ENCODE data around the gene IL19.

IL19 gene

GRCh38 chr1:206741142-206741701 is 29.4 kb upstream of the IL19 start:
- Histone ChIP-seq H3K36me3 (ENCODE audit: control insufficient read depth in 2 of 2, insufficient read depth in 1 of 2, low read length in 2 of 2) (no peaks in the 10 kb centered on the region), H3K27ac (ENCODE audit: extremely low read depth, low read depth, low read length) (no peak overlapping the region), H3K4me1 (ENCODE audit: control insufficient read depth, insufficient read depth, low read length) (no peaks in the 10 kb centered on the region), H3K4me3 (ENCODE audit: low read depth, low read length) (no peak overlapping the region), H3K9me3 (ENCODE audit: control insufficient read depth, insufficient read depth, low read depth, low read length) (no peaks in the 10 kb centered on the region)
- ChIA-PET POLR2A (interaction anchor here (1.1 kb wide), 1 partner anchor 168 kb away, joined by 3 read pairs; no protein-coding TSS in a partner anchor), CTCF (interaction anchor here (0.7 to 3.3 kb wide), 4 partner anchors 14 to 171 kb away, joined by 5 to 25 read pairs (median 5); no protein-coding TSS in a partner anchor)
- TF ChIP-seq SCRT2 (tag by site-specific recombination; IDR thresholded peaks at IDR 0.05), result no peak
- peak; percentile 78 for TF ChIP-seq EGR2 (tag by site-specific recombination; IDR thresholded peaks at IDR 0.05; ENCODE audit: low read depth)
- TF ChIP-seq ZFHX2 (tag by site-specific recombination; conservative IDR thresholded peaks at IDR 0.05), result peak; percentile 45; the same call in 1 of the 2 replicates

GRCh38 chr1:206742719-206743383 is 27.7 kb upstream of the IL19 start:
- TF ChIP-seq ZFHX2 (tag by site-specific recombination; conservative IDR thresholded peaks at IDR 0.05), result peak; percentile 47
- TF ChIP-seq EGR2 (tag by site-specific recombination; IDR thresholded peaks at IDR 0.05; ENCODE audit: low read depth), result peak; percentile 65; the same call in 1 of the 2 replicates
- no peak for TF ChIP-seq GLIS1 (tag by site-specific recombination; IDR thresholded peaks at IDR 0.05)
- TF ChIP-seq ZNF266 (tag by site-specific recombination; IDR thresholded peaks at IDR 0.05; ENCODE audit: low read depth), result no peak
- no peak for TF ChIP-seq ZNF18 (tag by site-specific recombination; IDR thresholded peaks at IDR 0.05)
- H3K9me3 ChIP-seq (ENCODE audit: control insufficient read depth, insufficient read depth, low read depth, low read length), result no peaks in the 10 kb centered on the region
- ChIA-PET POLR2A (no interaction called here), CTCF (interaction anchor here (1.0 to 1.6 kb wide), 4 partner anchors 8 to 170 kb away, joined by 3 to 6 read pairs (median 4); no protein-coding TSS in a partner anchor)
- H3K27ac ChIP-seq (ENCODE audit: extremely low read depth, low read depth, low read length), result no peak overlapping the region
- H3K36me3 ChIP-seq (ENCODE audit: control insufficient read depth in 2 of 2, insufficient read depth in 1 of 2, low read length in 2 of 2), result no peaks in the 10 kb centered on the region
- H3K4me1 ChIP-seq (ENCODE audit: control insufficient read depth, insufficient read depth, low read length), result no peaks in the 10 kb centered on the region
- H3K4me3 ChIP-seq (ENCODE audit: low read depth, low read length), result no peak overlapping the region

- TF ChIP-seq ZNF404 (tag by site-specific recombination; IDR thresholded peaks at IDR 0.05) (no peak), ZNF692 (tag by site-specific recombination; IDR thresholded peaks at IDR 0.05) (0 out of 2 replicates have a peak, but pooled peaks have one; percentile 13)
- H3K36me3 ChIP-seq (ENCODE audit: control insufficient read depth in 2 of 2, insufficient read depth in 1 of 2, low read length in 2 of 2), result no peaks in the 10 kb centered on the region
- H3K4me1 ChIP-seq (ENCODE audit: control insufficient read depth, insufficient read depth, low read length), result no peaks in the 10 kb centered on the region
- CTCF ChIA-PET, result interaction anchor here (0.7 to 1.1 kb wide), 4 partner anchors 10 to 339 kb away, joined by 3 to 4 read pairs (median 4); no protein-coding TSS in a partner anchor
- H3K27ac ChIP-seq (ENCODE audit: extremely low read depth, low read depth, low read length), result no peak overlapping the region
- POLR2A ChIA-PET, result no interaction called here
- no peak overlapping the region for H3K4me3 ChIP-seq (ENCODE audit: low read depth, low read length)
- no peaks in the 10 kb centered on the region for H3K9me3 ChIP-seq (ENCODE audit: control insufficient read depth, insufficient read depth, low read depth, low read length)
Observed at GRCh38 chr1:206744683-206745082, 25.9 kb upstream of the IL19 start.

- Histone ChIP-seq H3K36me3 (ENCODE audit: control insufficient read depth in 2 of 2, insufficient read depth in 1 of 2, low read length in 2 of 2) (no peaks in the 10 kb centered on the region), H3K4me1 (ENCODE audit: control insufficient read depth, insufficient read depth, low read length) (no peaks in the 10 kb centered on the region), H3K27ac (ENCODE audit: extremely low read depth, low read depth, low read length) (no peak overlapping the region), H3K9me3 (ENCODE audit: control insufficient read depth, insufficient read depth, low read depth, low read length) (no peaks in the 10 kb centered on the region), H3K4me3 (ENCODE audit: low read depth, low read length) (no peak overlapping the region)
- CTCF ChIA-PET, result interaction anchor here (0.7 to 1.2 kb wide), 3 partner anchors 11 to 189 kb away, joined by 3 to 5 read pairs (median 4); no protein-coding TSS in a partner anchor
- POLR2A ChIA-PET, result no interaction called here
- no peak for TF ChIP-seq ZSCAN4 (tag by site-specific recombination; IDR thresholded peaks at IDR 0.05)
- TF ChIP-seq ZBTB44 (tag by site-specific recombination; IDR thresholded peaks at IDR 0.05), result no peak
- TF ChIP-seq ZNF623 (tag by site-specific recombination; IDR thresholded peaks at IDR 0.05), result no peak
- TF ChIP-seq ZNF175 (tag by site-specific recombination; IDR thresholded peaks at IDR 0.05), result no peak
- no peak for TF ChIP-seq ZNF776 (tag by site-specific recombination; IDR thresholded peaks at IDR 0.05; ENCODE audit: borderline replicate concordance)
- TF ChIP-seq ZNF280D (tag by site-specific recombination; IDR thresholded peaks at IDR 0.05), result no peak
- TF ChIP-seq ZNF266 (tag by site-specific recombination; IDR thresholded peaks at IDR 0.05; ENCODE audit: low read depth), result no peak
- TF ChIP-seq ZNF292 (tag by site-specific recombination; IDR thresholded peaks at IDR 0.05; ENCODE audit: borderline replicate concordance, low read depth), result no peak
- TF ChIP-seq RBAK (tag by site-specific recombination; IDR thresholded peaks at IDR 0.05), result no peak
Observed at GRCh38 chr1:206745301-206745700, 25.3 kb upstream of the IL19 start.
